SK-N-MC (cell line): ENCODE data around the gene SLC17A8.

Experiments
- EZH2 ChIP-seq: fragments of 200-600 bp; sonication (generic); IDR thresholded peaks from one replicate; pipeline ENCODE4 v1.6.1; 2017; ENCODE audit warnings: antibody characterized with exemption
- POLR2AphosphoS5 ChIP-seq: IDR thresholded peaks from 2 replicates; pipeline ENCODE4 v1.6.1; 2012; ENCODE audit warnings: mild to moderate bottlenecking, low read depth, low read length, borderline replicate concordance

GRCh38 chr12:100434177-100434576, 77.3 kb downstream of the SLC17A8 start:
- TF ChIP-seq POLR2AphosphoS5, result no peak
- TF ChIP-seq EZH2, result no peak
